ENCODE data around the gene PHLPP1. TPM values are rescaled to one million over a fixed set of nuclear protein-coding genes. Genes with fewer than 3 reads are reported as not detected.

PHLPP1 gene
- total and polyA plus RNA-seq, 2 donors (not counting 1 experiment from before 2014, with no cell fraction given), result 3.6 to 5.0 TPM

DNA sequence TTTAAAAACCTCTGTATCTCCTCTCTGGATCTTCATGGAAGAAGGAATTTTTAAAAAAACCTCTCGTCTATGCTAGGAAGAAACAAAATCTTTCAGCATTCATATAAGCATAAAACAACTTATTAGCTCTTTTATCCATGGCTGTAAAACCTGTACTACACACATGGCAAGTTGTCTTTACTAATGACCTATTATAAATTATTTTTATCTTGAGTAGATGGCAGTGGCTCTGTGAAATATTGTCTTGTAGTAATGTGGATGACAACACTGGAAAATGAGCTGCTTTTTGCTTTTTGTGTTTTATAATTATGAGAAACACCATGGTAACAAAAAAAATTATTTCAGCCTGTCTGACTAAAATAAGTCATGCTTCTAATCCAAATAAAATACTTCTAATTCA lies 18.9 kb downstream of the PHLPP1 start:
- no peaks in the 10 kb centered on the region for H3K4me1 ChIP-seq (ENCODE audit: control insufficient read depth, extremely low read depth, insufficient read depth, low read length)
- H3K9me3 ChIP-seq (ENCODE audit: control insufficient read depth, insufficient read depth, low read depth, low read length), result no peaks in the 10 kb centered on the region
- no peaks in the 10 kb centered on the region for H3K27me3 ChIP-seq (ENCODE audit: control insufficient read depth, insufficient read depth, low read length)
- no peaks in the 10 kb centered on the region for H4K20me1 ChIP-seq (ENCODE audit: control insufficient read depth, extremely low read depth, insufficient read depth, low read length)
- H3K4me2 ChIP-seq (ENCODE audit: extremely low read depth, insufficient read depth, low read length), result no peak overlapping the region
- no peak for TF ChIP-seq EZH2 (IDR thresholded peaks at IDR 0.05; ENCODE audit: low read length, missing control alignments)
- TF ChIP-seq, protein P1, sequence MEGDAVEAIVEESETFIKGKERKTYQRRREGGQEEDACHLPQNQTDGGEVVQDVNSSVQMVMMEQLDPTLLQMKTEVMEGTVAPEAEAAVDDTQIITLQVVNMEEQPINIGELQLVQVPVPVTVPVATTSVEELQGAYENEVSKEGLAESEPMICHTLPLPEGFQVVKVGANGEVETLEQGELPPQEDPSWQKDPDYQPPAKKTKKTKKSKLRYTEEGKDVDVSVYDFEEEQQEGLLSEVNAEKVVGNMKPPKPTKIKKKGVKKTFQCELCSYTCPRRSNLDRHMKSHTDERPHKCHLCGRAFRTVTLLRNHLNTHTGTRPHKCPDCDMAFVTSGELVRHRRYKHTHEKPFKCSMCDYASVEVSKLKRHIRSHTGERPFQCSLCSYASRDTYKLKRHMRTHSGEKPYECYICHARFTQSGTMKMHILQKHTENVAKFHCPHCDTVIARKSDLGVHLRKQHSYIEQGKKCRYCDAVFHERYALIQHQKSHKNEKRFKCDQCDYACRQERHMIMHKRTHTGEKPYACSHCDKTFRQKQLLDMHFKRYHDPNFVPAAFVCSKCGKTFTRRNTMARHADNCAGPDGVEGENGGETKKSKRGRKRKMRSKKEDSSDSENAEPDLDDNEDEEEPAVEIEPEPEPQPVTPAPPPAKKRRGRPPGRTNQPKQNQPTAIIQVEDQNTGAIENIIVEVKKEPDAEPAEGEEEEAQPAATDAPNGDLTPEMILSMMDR (conservative IDR thresholded peaks at IDR 0.05 in 1 of 2, IDR thresholded peaks at IDR 0.05 in 1 of 2; ENCODE audit: low read depth in 1 of 2, low read length in 2 of 2), result no peak
- H3K9ac ChIP-seq (ENCODE audit: insufficient read depth, low read length), result no peak overlapping the region
- DNase-seq (ENCODE audit: low read depth in 2 of 2), result no peak
- no peaks in the 10 kb centered on the region for H3K79me2 ChIP-seq (ENCODE audit: control insufficient read depth, insufficient read depth, low read length)
- H3K27ac ChIP-seq (ENCODE audit: insufficient read depth, low read length), result no peak overlapping the region
- H3K36me3 ChIP-seq (ENCODE audit: control insufficient read depth, insufficient read depth, low read length), result no peaks in the 10 kb centered on the region
- H3K4me3 ChIP-seq (replicated peaks in 1 of 4; ENCODE audit: control extremely low read depth in 1 of 4, insufficient read depth in 1 of 4, low read depth in 3 of 4, low read length in 4 of 4), result no peak overlapping the region
- H2AFZ ChIP-seq (ENCODE audit: low read length), result no peak overlapping the region

DNA sequence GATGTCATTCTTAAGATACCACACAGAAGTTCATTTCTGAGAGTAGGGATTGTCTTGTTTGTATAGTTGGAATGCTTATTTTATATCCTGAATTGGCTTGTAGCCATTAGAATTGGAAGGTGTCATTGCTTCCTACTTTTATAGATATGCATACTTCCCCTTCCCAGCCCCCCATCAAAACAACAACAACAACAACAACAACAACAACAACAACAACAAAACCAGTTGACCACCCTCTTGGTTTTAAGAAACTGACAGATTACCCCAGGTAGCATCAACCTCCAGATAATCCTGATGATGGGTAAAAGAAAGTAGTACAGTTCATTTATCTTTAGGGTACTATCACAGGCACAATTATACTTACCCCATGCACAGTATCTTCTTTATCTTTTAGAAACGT lies 20.0 kb downstream of the PHLPP1 start:
- Histone ChIP-seq H3K4me2 (ENCODE audit: extremely low read depth, insufficient read depth, low read length) (no peak overlapping the region), H3K27ac (ENCODE audit: insufficient read depth, low read length) (no peak overlapping the region), H3K4me3 (replicated peaks in 1 of 4; ENCODE audit: control extremely low read depth in 1 of 4, insufficient read depth in 1 of 4, low read depth in 3 of 4, low read length in 4 of 4) (no peak overlapping the region), H3K36me3 (ENCODE audit: control insufficient read depth, insufficient read depth, low read length) (no peaks in the 10 kb centered on the region), H3K9ac (ENCODE audit: insufficient read depth, low read length) (no peak overlapping the region), H3K27me3 (ENCODE audit: control insufficient read depth, insufficient read depth, low read length) (no peaks in the 10 kb centered on the region), H3K9me3 (ENCODE audit: control insufficient read depth, insufficient read depth, low read depth, low read length) (no peaks in the 10 kb centered on the region), H4K20me1 (ENCODE audit: control insufficient read depth, extremely low read depth, insufficient read depth, low read length) (no peaks in the 10 kb centered on the region), H3K79me2 (ENCODE audit: control insufficient read depth, insufficient read depth, low read length) (no peaks in the 10 kb centered on the region), H2AFZ (ENCODE audit: low read length) (no peak overlapping the region), H3K4me1 (ENCODE audit: control insufficient read depth, extremely low read depth, insufficient read depth, low read length) (no peaks in the 10 kb centered on the region)
- no peak for TF ChIP-seq EZH2 (IDR thresholded peaks at IDR 0.05; ENCODE audit: low read length, missing control alignments)
- TF ChIP-seq, protein P1 (conservative IDR thresholded peaks at IDR 0.05 in 1 of 2, IDR thresholded peaks at IDR 0.05 in 1 of 2; ENCODE audit: low read depth in 1 of 2, low read length in 2 of 2), result no peak
- no peak for DNase-seq (ENCODE audit: low read depth in 2 of 2)

DNA sequence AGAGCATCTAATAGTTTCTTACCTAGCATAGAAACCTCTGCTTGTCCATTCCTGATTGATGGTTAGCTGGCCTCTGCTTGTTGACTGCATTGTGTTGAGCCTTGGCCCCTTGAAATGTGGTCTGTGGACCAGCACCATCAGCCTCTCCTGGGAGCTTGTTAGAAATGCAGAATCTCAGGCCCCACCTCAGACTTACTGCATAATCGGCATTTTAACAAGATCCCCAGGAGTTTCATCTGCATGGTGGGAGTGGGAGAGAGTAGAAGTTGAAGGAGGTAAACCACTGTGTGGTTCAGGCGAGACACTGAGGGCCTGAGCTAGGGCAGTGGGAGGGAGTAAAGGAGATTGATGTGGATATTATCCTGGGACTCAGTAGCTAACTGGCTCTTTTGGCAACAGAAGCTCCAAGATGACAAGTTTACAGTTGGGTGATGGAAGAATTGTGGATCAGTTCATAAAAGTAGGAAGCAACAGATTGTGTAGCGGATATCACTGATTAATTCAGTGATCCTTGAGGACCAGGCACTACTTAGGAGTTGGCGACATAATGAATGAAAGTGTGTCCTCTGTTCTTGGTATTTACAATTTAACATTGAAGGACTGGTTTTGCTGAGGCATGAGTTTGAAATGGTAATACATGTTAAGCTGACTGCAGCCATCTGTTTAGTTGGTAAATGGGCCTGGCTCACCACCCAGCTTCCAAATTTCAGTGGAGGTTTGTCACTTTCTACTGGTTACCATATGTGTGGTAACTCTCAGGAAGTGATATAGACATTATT lies 20.9 kb downstream of the PHLPP1 start:
- Histone ChIP-seq H3K4me3 (replicated peaks in 1 of 4; ENCODE audit: control extremely low read depth in 1 of 4, insufficient read depth in 1 of 4, low read depth in 3 of 4, low read length in 4 of 4) (no peak overlapping the region), H3K36me3 (ENCODE audit: control insufficient read depth, insufficient read depth, low read length) (no peaks in the 10 kb centered on the region), H3K9ac (ENCODE audit: insufficient read depth, low read length) (no peak overlapping the region), H2AFZ (ENCODE audit: low read length) (no peak overlapping the region), H3K27ac (ENCODE audit: insufficient read depth, low read length) (no peak overlapping the region), H3K9me3 (ENCODE audit: control insufficient read depth, insufficient read depth, low read depth, low read length) (no peaks in the 10 kb centered on the region), H3K4me1 (ENCODE audit: control insufficient read depth, extremely low read depth, insufficient read depth, low read length) (no peaks in the 10 kb centered on the region), H3K4me2 (ENCODE audit: extremely low read depth, insufficient read depth, low read length) (no peak overlapping the region), H4K20me1 (ENCODE audit: control insufficient read depth, extremely low read depth, insufficient read depth, low read length) (no peaks in the 10 kb centered on the region), H3K27me3 (ENCODE audit: control insufficient read depth, insufficient read depth, low read length) (no peaks in the 10 kb centered on the region), H3K79me2 (ENCODE audit: control insufficient read depth, insufficient read depth, low read length) (no peaks in the 10 kb centered on the region)
- TF ChIP-seq, protein P1 (conservative IDR thresholded peaks at IDR 0.05 in 1 of 2, IDR thresholded peaks at IDR 0.05 in 1 of 2; ENCODE audit: low read depth in 1 of 2, low read length in 2 of 2), result no peak
- TF ChIP-seq EZH2 (IDR thresholded peaks at IDR 0.05; ENCODE audit: low read length, missing control alignments), result no peak
- no peak for DNase-seq (ENCODE audit: low read depth in 2 of 2)
